CD4-positive, alpha-beta T cell treated with Interferon gamma for 1 hour (primary cell): ENCODE measurements around the gene NAA16.

Source experiments
- DNase-seq: peaks from one replicate; pipeline ENCODE4 v3.0.0-alpha.2; 2020

NAA16 gene

DNA sequence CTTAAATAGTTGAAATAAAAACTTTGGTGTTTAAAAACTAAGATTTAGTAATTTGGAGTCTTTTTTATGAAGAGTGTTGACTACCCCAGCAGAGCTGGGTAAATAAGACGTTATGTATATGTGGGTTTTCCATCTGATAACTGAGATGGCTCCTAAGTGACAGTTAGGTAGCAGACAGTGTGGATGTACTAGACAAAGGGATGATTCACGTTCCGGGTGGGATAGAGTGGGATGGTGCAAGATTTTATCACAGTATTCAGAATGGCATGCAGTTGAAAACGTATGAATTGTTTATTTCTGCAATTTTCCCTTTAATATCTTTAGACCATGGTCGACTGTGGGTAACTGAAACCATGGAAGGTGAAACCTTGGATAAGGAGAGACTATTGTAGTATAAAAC, 50.4 kb downstream of the NAA16 start:
- DNase-seq = no peak

- DNase-seq = no peak
These were observed 53.0 kb downstream of the NAA16 start for GRCh38 chr13:41364043-41364442.

DNA sequence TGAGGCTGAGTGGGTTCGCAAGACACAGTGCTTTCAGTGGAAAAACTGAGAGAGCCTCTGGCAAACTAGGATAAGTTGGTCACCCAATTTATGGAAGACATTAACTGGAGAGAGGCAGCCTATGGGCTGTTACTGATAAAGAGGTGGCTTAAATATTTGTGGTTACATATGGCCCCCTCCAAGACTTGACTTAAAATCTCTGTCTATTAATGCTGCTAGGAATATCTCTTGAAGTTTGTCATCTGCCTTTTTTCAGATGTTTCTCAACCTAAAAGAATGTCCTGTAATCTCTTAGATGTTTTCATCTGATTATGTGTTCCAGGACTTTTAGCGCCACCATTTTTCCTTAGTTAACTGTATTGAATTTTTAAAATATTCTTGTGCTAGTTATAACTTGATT, 54.6 kb downstream of the NAA16 start:
- DNase-seq = no peak

DNA sequence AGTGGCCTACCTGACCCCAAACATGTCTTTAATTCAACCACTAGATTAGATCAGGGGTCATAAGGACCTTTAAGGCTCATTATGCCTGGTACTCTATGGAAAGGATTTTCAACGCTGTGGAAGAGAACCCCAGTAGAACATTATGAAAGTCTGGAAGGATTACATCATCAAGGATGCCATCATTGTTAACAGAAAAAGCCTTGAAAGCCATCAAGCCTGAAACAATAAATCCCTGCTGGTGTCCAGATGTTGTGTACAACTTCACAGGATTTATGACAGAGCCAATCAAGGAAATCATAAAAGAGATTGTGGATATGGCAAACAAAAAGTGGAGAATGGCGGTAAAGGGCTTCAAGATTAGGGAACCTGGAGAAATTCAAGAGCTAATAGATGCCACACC, 59.7 kb downstream of the NAA16 start:
- no peak for DNase-seq

DNA sequence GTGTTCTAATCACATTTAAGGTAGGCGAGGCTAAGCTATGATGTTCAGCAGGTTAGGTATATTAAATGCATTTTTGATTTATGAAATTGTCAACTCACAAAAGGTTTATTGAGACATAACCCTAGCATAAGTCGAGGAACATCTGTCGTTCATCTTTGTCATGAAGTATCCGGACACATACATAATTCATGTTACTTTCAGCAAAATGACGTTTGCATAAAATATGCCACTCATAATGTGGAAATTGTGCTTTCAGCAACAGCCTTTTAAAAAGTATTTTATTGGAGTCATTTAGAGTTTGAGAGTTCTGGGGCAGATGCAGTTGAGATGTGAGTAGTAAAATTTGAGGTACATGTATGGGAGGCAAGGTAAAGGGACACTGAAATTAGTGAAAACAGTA, 66.4 kb downstream of the NAA16 start:
- DNase-seq = no peak

GRCh38 chr13:41382431-41382830, 71.4 kb downstream of the NAA16 start:
- no peak for DNase-seq

GRCh38 chr13:41383386-41383785, 72.3 kb downstream of the NAA16 start:
- DNase-seq = no peak

DNA sequence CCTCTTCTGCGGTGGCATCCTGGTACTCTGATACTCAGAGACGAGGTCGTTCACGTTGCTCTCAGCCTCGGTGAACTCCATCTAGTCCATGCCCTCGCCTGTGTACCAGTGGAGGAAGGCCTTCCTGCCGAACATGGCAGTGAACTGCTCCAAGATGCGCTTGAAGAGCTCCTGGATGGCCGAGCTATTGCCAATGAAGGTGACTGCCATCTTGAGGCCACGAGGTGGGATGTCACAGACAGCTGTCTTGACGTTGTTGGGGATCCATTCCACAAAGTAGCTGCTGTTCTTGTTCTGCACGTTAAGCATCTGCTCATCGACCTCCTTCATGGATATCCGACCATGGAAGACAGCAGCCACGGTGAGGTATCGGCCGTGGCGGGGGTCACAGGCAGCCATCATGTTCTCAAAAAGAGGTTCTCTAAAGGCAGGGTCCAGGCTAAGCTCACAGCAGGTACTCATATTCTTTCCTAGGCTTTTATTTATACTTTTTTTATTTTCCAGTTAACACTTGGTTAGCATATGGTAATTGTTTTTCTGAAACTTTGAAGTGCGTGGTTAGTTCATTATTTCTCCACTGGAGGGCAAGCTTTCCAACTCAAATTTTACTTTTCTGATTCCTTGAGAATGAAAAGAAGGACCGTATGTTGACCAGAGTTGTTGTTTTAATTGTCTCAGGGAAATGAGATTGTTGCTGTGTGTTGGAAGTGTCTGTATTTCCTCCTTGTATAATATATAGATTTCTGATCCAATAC, 73.9 kb downstream of the NAA16 start:
- DNase-seq = no peak

GRCh38 chr13:41386211-41386610, 75.1 kb downstream of the NAA16 start:
- DNase-seq = no peak

- DNase-seq = no peak
These were observed 76.5 kb downstream of the NAA16 start for GRCh38 chr13:41387576-41387975.

GRCh38 chr13:41388143-41388881, 77.2 kb downstream of the NAA16 start:
- no peak for DNase-seq

GRCh38 chr13:41389580-41389979, 78.5 kb downstream of the NAA16 start:
- DNase-seq = no peak

DNA sequence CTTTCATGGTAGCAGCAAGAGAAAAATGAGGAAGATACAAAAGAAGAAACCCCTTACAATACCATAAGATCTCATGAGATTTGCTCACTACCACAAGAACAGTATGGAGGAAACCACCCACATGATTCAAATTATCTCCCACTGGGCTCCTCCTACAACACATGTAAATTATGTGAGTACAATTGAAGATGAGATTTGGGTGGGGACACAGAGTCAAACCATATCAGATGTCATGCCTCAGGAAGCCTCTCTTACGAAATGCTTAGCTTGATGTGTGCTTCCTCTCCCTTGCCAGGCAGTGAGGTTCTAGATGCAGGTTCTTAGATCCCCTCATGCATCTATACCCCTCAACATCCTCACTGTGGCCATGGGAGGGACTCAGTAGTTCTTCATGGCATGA, 83.1 kb downstream of the NAA16 start:
- no peak for DNase-seq

DNA sequence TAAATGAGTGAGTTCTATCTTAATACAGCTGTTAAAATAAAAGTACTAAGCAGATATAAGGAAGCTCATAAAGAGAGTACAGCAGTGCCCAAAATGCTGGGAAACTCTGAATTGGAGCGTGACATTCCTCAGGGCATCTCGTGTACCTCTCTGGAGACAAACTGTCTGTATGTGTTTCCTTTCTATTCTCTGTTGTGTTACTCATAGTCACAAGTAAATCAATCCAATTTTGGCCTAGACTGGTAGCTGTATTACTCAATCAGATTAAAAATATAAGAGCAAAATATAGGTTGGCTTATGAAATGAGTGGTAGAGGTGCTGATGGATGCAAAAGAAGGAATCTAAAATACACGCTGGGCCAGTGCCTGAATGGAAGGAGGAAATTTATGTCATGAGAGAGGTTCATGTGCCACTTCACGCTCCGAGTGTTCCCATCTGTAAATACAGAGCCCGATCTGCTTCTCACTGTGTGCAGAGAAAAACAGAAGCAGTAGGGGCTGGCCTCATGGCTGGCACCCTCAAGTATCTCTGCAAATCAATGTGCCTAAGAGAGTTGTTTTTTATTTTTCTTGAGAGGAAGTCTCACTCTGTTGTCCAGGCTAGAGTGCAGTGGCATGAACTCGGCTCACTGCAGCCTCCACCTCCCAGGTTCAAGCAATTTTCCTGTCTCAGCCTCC, 87.6 kb downstream of the NAA16 start:
- DNase-seq = no peak

DNA sequence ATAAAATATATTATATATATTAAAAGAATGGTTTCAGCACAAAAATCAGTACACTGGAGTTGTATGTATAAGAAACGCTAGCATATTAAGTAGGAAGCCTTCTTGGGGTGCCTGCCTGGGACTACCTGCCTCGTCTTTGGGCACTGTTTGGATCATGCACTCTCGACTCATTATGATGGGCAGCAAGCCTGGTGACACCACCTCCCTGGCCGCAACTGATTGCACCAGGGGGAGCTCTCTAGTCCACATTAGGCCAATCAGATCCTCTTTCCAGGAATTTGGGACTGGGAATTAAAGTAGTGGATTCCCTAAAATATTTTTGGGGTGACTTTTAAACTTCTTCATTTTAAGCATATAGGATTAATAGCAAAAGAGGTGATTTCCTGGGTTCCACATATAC, 90.3 kb downstream of the NAA16 start:
- DNase-seq = no peak

- DNase-seq = no peak
These were observed 91.8 kb downstream of the NAA16 start for GRCh38 chr13:41402691-41403511.

DNA sequence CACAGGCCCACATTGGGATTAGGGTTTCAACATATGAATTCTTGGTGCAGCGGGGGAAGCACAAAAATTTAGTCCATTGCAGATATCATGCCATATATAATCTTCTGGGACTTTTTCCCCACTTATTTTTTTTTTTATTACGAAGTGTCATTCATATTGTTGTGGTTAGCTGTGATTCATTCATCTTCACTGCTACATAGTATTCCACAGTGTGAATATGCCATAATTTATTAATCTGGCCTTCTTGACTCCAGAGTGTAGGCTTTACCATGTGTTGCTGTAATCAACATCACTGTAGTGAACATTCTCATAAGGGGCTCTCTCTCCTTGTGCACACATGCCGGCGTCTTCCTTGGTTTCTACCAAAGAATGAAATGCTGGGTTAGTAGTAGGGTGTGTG, 92.9 kb downstream of the NAA16 start:
- DNase-seq = no peak

- DNase-seq = no peak
These were observed 94.3 kb downstream of the NAA16 start for GRCh38 chr13:41405367-41405766.

GRCh38 chr13:41407380-41407779, 96.3 kb downstream of the NAA16 start:
- DNase-seq = no peak

- no peak for DNase-seq
These were observed 97.1 kb downstream of the NAA16 start for GRCh38 chr13:41408121-41408520.

DNA sequence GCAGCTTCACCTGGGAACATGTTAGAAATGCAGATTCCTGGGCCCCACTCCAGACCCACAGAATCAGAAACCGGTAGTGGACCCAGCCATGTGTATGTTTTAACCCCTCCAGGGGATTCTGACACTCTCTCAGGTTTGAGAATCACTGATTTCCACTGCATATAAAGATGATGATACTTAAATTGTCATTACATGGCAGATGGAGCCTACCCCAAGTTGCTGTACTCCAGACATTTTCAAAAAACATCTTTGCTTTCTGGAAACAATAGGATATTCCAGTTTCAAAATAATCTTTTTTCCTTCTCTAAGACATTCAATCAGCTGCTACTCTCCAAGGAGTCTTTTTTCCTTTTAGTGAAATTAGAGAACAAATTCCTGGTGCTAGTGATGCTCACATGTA, 97.7 kb downstream of the NAA16 start:
- DNase-seq = no peak

DNA sequence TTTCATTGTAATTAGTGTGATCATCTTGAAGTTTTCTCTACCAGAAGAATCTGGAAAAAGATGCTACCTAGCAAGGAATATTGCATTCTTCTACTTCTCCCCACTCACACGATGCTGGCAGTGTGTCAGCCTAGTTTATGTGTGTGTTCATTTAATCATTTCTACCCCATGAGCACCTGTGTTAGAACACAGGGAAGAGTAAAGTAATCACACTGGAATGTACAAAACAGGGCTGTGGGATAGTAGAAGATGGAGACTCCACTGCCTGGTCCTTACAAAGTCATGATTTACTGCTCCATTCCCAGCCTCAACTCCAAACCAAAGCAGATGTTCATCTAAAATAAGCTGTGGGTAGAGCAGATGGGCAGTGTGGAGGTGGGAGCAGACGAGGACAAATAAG, 98.5 kb downstream of the NAA16 start:
- no peak for DNase-seq

DNA sequence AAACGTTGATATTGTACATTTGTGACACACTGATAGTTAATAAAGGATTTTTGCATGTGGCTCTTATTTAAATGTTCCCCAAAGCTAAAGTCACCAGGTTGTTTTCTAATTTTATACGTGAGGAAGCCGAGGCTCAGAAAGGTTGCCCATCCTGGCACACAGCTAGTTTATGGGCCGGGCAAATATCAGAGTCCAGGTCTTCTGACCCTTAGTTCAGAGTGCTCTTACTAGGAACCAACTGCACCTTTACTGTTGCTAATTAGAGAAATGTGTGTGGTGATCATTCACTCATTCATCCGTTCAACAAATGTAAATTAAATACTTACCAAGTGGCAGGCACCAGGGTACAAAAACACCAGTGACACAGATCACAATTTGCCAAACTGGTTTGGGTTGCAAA, 100.0 kb downstream of the NAA16 start:
- no peak for DNase-seq
